DOHH2 (cell line): ENCODE measurements around the gene MUC6.

Source experiments
- EZH2phosphoT487 ChIP-seq: fragments of 200-600 bp; sonication (generic); IDR thresholded peaks from 2 replicates; pipeline ENCODE4 v1.6.1; 2017; ENCODE audit warnings: borderline replicate concordance, mild to moderate bottlenecking, antibody characterized with exemption, low read length, moderate library complexity, mixed read lengths
- TF ChIP-seq, protein P1 (sequence below): fragments of 200-600 bp; sonication (generic); IDR thresholded peaks from one replicate; pipeline ENCODE4 v1.5.1; 2014; ENCODE audit warnings: antibody characterized with exemption, mild to moderate bottlenecking, low read depth, low read length; ENCODE audit not compliant: poor library complexity, severe bottlenecking

DNA sequence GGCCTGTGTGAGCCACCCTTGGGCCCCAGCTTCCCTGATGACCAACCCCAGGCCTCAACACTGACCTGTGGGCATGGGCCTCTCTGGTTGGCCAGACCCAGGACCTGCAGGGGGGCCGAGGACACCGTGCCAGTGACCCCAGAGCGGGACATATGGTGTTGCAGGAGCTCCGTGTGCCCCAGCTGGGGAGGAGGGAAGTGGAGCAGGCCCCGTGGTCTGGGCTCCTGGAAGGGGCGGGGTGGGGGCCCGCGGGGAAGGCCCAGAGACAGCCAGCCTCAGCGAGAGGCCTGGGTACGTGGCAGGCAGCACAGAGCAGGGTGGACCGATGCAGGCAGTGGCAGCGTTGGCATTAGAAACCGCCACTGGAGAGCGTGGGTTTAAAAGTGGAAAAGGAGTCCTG is 22.2 kb downstream of the MUC6 start:
- TF ChIP-seq, protein P1, sequence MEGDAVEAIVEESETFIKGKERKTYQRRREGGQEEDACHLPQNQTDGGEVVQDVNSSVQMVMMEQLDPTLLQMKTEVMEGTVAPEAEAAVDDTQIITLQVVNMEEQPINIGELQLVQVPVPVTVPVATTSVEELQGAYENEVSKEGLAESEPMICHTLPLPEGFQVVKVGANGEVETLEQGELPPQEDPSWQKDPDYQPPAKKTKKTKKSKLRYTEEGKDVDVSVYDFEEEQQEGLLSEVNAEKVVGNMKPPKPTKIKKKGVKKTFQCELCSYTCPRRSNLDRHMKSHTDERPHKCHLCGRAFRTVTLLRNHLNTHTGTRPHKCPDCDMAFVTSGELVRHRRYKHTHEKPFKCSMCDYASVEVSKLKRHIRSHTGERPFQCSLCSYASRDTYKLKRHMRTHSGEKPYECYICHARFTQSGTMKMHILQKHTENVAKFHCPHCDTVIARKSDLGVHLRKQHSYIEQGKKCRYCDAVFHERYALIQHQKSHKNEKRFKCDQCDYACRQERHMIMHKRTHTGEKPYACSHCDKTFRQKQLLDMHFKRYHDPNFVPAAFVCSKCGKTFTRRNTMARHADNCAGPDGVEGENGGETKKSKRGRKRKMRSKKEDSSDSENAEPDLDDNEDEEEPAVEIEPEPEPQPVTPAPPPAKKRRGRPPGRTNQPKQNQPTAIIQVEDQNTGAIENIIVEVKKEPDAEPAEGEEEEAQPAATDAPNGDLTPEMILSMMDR: no peak
- TF ChIP-seq EZH2phosphoT487: no peak
